ENCODE data around the gene GSTT2.

GSTT2 gene

DNA sequence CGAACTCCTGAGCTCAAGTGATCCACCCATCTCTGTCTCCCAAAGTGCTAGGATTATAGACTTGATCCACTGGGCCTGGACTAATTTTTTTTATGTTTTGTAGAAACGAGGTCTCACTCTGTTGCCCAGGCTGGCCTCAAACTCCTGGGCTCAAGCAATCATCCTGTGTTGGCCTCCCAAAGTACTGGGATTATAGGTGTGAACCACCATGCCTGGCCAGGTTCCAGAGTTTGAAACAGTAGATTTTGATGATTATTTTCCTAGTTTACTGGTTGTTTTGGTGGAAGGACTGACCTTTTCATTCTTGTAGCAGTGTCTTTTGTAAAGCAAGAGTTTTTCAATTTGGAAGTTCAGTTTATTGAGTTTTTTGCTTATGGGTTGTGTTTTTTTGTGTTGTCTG, 46.1 kb downstream of the GSTT2 start:
- no peak for TF ChIP-seq SIN3A (IDR thresholded peaks at IDR 0.05; ENCODE audit: borderline replicate concordance, insufficient read depth, low read length)
- no peak for TF ChIP-seq TAF1 (IDR thresholded peaks at IDR 0.05; ENCODE audit: borderline replicate concordance, insufficient read depth, low read length)
- TF ChIP-seq FOXP2 (optimal IDR thresholded peaks at IDR 0.05; ENCODE audit: borderline replicate concordance, extremely low read depth, extremely low read length, insufficient read depth): no peak
- TF ChIP-seq, protein P1, sequence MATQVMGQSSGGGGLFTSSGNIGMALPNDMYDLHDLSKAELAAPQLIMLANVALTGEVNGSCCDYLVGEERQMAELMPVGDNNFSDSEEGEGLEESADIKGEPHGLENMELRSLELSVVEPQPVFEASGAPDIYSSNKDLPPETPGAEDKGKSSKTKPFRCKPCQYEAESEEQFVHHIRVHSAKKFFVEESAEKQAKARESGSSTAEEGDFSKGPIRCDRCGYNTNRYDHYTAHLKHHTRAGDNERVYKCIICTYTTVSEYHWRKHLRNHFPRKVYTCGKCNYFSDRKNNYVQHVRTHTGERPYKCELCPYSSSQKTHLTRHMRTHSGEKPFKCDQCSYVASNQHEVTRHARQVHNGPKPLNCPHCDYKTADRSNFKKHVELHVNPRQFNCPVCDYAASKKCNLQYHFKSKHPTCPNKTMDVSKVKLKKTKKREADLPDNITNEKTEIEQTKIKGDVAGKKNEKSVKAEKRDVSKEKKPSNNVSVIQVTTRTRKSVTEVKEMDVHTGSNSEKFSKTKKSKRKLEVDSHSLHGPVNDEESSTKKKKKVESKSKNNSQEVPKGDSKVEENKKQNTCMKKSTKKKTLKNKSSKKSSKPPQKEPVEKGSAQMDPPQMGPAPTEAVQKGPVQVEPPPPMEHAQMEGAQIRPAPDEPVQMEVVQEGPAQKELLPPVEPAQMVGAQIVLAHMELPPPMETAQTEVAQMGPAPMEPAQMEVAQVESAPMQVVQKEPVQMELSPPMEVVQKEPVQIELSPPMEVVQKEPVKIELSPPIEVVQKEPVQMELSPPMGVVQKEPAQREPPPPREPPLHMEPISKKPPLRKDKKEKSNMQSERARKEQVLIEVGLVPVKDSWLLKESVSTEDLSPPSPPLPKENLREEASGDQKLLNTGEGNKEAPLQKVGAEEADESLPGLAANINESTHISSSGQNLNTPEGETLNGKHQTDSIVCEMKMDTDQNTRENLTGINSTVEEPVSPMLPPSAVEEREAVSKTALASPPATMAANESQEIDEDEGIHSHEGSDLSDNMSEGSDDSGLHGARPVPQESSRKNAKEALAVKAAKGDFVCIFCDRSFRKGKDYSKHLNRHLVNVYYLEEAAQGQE (IDR thresholded peaks at IDR 0.05; ENCODE audit: insufficient read depth in 1 of 2, low read depth in 2 of 2, low read length in 2 of 2): no peak
- TF ChIP-seq POLR2AphosphoS5 (IDR thresholded peaks at IDR 0.05; ENCODE audit: low read depth, low read length): no peak

DNA sequence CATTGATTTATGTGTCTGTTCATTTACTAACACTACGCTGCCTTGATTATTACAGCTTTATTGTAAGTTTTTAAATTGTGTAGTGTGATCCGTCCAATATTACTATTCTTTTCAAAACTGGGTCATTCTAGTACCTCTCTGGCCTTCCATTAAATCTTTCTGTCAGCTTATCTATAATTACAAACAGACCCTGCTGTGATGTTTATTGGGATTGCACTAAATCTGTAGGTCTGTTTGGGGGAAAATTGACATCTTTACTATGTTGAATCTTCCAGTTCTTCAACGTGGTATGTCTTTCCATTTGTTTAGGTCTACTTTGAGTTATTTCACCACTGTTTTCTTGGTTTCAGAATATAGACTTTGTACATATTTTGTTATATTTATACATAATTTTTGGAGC, 46.8 kb downstream of the GSTT2 start:
- TF ChIP-seq POLR2AphosphoS5 (IDR thresholded peaks at IDR 0.05; ENCODE audit: low read depth, low read length): no peak
- no peak for TF ChIP-seq FOXP2 (optimal IDR thresholded peaks at IDR 0.05; ENCODE audit: borderline replicate concordance, extremely low read depth, extremely low read length, insufficient read depth)
- TF ChIP-seq TAF1 (IDR thresholded peaks at IDR 0.05; ENCODE audit: borderline replicate concordance, insufficient read depth, low read length): no peak
- TF ChIP-seq, protein P1 (IDR thresholded peaks at IDR 0.05; ENCODE audit: insufficient read depth in 1 of 2, low read depth in 2 of 2, low read length in 2 of 2): no peak
- no peak for TF ChIP-seq SIN3A (IDR thresholded peaks at IDR 0.05; ENCODE audit: borderline replicate concordance, insufficient read depth, low read length)

DNA sequence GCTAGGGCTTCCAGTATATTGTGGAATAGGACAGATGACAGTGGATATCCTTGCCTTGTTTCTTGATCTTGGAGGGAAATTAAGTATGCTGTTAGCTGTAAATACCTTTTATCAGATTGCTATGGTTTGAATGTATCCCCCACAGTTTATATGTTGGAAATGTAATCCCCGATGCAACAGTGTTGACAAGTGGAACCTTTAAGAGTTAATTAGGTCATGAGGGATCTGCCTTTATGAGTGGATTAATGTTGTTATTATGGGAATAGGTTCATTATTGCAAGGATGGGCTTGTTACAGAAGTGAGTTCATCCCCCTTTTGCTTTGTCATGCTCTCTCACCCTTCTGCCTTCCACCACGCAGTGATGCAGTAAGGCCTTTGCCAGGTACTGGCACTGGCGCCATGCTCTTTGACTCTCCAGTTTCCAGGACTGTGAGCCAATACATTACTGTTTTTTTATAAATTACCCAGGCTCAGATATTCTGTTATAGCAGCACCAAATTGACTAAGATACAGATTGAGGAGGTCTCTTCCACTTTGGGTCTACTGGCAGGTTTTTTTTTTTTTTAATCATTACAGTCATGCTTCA, 47.5 kb downstream of the GSTT2 start:
- TF ChIP-seq TAF1 (IDR thresholded peaks at IDR 0.05; ENCODE audit: borderline replicate concordance, insufficient read depth, low read length) (no peak), POLR2AphosphoS5 (IDR thresholded peaks at IDR 0.05; ENCODE audit: low read depth, low read length) (no peak), SIN3A (IDR thresholded peaks at IDR 0.05; ENCODE audit: borderline replicate concordance, insufficient read depth, low read length) (no peak), FOXP2 (optimal IDR thresholded peaks at IDR 0.05; ENCODE audit: borderline replicate concordance, extremely low read depth, extremely low read length, insufficient read depth) (no peak)
- TF ChIP-seq, protein P1 (IDR thresholded peaks at IDR 0.05; ENCODE audit: insufficient read depth in 1 of 2, low read depth in 2 of 2, low read length in 2 of 2): no peak

DNA sequence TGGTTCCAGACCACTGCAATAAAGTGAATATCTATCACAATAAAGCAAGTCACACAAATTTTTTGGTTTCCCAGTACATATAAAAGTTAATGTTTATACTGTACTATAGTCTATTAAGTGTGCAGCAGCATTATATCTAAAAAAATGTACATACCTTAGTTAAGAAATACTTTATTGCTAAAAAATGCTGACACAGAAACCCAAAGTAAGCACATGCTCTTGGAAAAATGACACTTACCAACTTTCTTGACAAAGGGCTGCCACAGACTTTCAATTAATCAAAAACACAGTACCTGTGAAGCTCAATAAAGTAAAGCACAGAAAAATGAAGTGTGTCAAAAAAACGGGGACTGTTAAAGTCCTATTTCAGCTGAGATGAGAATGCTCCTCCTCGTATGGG, 48.1 kb downstream of the GSTT2 start:
- TF ChIP-seq SIN3A (IDR thresholded peaks at IDR 0.05; ENCODE audit: borderline replicate concordance, insufficient read depth, low read length): no peak
- TF ChIP-seq TAF1 (IDR thresholded peaks at IDR 0.05; ENCODE audit: borderline replicate concordance, insufficient read depth, low read length): no peak
- TF ChIP-seq POLR2AphosphoS5 (IDR thresholded peaks at IDR 0.05; ENCODE audit: low read depth, low read length): no peak
- TF ChIP-seq, protein P1 (IDR thresholded peaks at IDR 0.05; ENCODE audit: insufficient read depth in 1 of 2, low read depth in 2 of 2, low read length in 2 of 2): no peak

DNA sequence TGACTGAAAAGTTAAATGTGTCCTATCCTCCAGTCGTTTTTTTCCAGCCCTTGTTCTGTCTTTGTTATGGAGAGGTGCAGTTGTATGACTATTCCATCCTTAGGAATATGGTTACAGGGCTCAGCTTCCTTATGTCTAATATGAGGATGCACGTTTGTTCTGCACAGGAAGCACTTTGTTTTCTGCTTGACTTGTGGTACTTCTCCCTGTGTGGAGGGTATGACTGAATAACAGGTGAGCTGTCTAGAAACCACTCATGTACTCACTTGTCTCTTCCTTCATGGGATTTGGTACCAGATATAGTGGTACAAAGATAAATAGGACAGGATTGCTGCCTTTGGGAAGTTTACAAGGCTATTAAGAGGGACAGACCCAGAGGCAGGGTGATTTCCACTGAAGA, 48.6 kb downstream of the GSTT2 start:
- TF ChIP-seq TAF1 (IDR thresholded peaks at IDR 0.05; ENCODE audit: borderline replicate concordance, insufficient read depth, low read length) (no peak), SIN3A (IDR thresholded peaks at IDR 0.05; ENCODE audit: borderline replicate concordance, insufficient read depth, low read length) (no peak), POLR2AphosphoS5 (IDR thresholded peaks at IDR 0.05; ENCODE audit: low read depth, low read length) (no peak), FOXP2 (optimal IDR thresholded peaks at IDR 0.05; ENCODE audit: borderline replicate concordance, extremely low read depth, extremely low read length, insufficient read depth) (no peak)
- TF ChIP-seq, protein P1 (IDR thresholded peaks at IDR 0.05; ENCODE audit: insufficient read depth in 1 of 2, low read depth in 2 of 2, low read length in 2 of 2): no peak
